Omental fat pad (tissue), 4 donors: ENCODE results near the gene ACSS2. TPM values are rescaled to one million over a fixed set of nuclear protein-coding genes. Genes with fewer than 3 reads are reported as not detected.

Source experiments
- ATAC-seq: fragments of 150-250 bp; one replicate; pipeline ENCODE4 v1.9.1; 2016; ENCODE audit warnings: mild to moderate bottlenecking, moderate library complexity; ENCODE audit not compliant: low FRiP score
- DNase-seq: peaks from one replicate; pipeline ENCODE4 v3.0.0-alpha.2; 2019; ENCODE audit warnings: low spot score
- total RNA-seq, 4 donors: library from RNA; depleted of rRNA; stranded (reverse); fragments of >200 nt; gene quantifications; one replicate each; pipeline ENCODE4 v1.1.0, GENCODE V29; 2016
- TF ChIP-seq, protein P1 (sequence below), 3 donors: fragments of 450-650 bp; IDR thresholded peaks; one replicate each; pipeline ENCODE4 v1.5.1; 2016 to 2017; ENCODE audit warnings: antibody characterized with exemption in 3 of 3, mild to moderate bottlenecking in 3 of 3, moderate library complexity in 2 of 3

The ACSS2 gene
- total RNA-seq, 4 donors from 2014 or later, result 72.4 to 119 (median 102) TPM

DNA sequence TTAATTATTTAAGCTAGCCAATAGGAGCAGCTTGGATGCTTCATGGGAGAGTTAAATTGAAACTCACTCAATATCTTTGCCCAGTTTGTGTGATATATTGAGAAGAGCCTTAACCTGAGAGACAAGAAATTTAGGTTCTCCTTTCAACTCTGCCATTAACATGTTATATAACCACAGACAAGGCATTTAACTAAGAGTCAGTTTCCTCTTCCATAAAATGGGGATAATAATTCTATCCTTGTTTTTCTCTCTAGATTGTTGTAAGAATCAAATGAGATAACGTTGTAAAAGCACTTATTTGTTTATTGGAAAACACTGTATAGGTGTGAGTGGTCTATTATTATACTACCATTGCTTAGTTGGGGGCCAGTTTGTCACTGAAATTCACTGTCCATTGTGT, 7.8 kb downstream of the ACSS2 start:
- TF ChIP-seq, protein P1, sequence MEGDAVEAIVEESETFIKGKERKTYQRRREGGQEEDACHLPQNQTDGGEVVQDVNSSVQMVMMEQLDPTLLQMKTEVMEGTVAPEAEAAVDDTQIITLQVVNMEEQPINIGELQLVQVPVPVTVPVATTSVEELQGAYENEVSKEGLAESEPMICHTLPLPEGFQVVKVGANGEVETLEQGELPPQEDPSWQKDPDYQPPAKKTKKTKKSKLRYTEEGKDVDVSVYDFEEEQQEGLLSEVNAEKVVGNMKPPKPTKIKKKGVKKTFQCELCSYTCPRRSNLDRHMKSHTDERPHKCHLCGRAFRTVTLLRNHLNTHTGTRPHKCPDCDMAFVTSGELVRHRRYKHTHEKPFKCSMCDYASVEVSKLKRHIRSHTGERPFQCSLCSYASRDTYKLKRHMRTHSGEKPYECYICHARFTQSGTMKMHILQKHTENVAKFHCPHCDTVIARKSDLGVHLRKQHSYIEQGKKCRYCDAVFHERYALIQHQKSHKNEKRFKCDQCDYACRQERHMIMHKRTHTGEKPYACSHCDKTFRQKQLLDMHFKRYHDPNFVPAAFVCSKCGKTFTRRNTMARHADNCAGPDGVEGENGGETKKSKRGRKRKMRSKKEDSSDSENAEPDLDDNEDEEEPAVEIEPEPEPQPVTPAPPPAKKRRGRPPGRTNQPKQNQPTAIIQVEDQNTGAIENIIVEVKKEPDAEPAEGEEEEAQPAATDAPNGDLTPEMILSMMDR (IDR thresholded peaks at IDR 0.05), result no peak
- DNase-seq, result no peak
- ATAC-seq, result no peak

DNA sequence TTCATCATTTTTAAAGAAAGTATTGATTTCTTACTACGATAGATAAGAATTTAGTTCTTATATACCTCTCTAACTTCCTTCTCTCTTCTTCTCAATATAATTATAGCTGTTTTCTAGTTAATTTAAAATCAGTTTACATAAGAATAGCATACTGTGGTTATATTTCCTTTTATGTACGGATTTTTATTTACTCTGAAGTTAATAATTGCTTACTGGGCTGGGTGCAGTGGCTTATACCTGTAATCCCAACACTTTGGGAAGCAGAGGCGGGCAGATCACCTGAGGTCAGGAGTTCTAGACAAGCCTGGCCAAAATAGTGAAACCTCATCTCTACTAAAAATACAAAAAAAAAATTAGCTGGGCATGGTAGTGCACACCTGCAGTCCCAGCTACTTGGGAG, 9.7 kb downstream of the ACSS2 start:
- no peak for ATAC-seq
- TF ChIP-seq, protein P1 (IDR thresholded peaks at IDR 0.05), result no peak
- no peak for DNase-seq

DNA sequence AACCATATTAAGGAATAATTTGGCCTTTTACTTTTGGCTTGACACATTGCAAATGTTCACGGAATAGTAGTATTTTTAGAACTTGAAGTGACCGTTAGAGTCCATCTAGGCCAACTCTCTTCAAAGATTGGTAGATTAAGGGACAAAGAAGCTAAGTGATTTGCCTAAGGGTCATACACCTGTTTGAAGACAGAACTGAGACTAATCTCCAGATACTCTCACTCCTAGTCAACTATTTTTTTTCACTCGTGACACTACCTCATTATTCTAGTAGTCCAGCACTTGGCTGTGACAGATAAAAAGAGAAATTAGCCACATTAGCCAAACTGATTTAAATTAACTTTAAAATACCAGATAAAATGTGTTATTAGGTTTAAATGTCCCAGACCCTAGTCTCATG, 10.6 kb downstream of the ACSS2 start:
- ATAC-seq, result no peak
- DNase-seq, result no peak
- TF ChIP-seq, protein P1 (IDR thresholded peaks at IDR 0.05), result no peak

DNA sequence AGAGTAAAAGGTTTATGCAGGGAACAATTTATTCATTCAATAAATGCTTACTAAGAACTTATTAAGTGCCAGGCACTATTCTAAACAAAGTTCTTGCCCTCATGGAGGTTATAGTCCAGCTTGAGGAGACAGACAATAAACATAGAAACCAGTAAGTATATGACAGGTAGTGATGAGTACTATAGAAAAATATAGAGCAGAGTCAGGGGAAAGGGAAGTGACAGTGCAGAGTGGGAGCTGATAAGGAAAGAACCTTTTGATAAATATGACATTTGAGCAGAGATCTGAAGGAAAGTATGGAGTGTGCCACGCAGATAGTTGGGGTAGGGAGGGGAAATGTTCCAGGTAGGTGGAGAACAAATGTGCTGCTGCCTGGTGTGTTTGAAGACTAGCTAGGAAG, 12.1 kb downstream of the ACSS2 start:
- ATAC-seq (no peak), DNase-seq (no peak)
- TF ChIP-seq, protein P1 (IDR thresholded peaks at IDR 0.05), result no peak

DNA sequence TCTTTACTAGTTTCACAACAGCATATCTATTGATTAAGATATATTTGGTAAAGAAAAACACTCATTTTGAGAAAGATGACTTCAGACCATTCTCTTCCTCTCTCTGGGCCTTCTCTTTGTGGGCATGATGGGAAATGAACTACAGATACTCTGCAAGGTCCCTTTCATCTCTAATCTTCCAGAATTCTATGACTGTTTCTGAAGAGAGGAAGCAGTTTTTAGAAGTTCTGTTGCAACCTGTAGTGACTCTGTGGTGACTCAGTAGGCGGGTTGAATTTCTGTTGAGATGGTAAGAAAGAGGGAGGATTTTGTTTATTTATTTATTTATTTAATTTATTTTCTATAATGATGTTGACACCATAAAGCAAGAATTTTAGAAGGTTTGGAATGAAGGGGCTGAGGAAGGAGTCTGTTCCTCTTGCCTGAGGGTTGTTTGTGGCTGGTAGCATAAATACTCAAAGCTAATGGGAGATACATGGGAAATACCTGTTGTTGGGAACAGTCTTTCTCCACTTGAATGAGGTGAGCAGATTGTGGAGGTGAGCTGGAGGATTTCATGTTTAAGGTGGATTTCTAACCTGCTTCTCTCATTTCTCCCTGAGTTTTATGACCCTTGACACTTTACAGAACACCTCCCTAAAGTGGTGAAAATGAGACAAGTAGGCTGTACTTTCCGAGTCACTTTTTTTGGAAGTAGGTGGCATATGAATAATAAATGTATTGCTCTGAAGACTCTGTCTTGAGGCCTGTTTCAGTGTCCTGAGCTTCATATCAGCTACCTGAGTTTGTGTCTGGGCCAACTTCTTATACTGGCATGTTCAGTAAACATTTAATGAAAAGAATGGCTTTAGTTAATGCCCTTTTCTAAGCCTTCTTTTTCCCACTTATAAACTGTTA, 15.0 kb downstream of the ACSS2 start:
- TF ChIP-seq, protein P1 (IDR thresholded peaks at IDR 0.05), result no peak
- no peak for DNase-seq
- peak; percentile 88 for ATAC-seq

DNA sequence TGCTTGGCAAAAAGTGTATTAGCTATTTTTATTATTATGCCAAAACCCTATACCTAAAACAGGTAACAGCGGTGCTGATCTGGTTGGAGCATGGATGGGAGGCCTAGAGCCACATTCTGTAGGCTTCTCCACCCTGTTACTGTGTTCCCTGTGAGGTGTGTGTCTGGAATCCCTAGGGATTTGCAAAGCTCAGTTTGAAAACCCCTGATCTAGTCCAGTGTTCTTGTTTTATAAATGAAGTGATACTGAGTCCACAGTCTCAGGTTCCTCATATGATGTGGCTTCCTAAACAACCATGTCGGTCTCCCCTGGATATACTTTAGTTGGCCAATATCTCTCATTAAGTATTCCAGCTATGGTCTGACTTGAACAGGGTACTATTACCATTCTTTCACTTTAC, 16.3 kb downstream of the ACSS2 start:
- ATAC-seq, result no peak
- TF ChIP-seq, protein P1 (IDR thresholded peaks at IDR 0.05), result no peak
- no peak for DNase-seq

DNA sequence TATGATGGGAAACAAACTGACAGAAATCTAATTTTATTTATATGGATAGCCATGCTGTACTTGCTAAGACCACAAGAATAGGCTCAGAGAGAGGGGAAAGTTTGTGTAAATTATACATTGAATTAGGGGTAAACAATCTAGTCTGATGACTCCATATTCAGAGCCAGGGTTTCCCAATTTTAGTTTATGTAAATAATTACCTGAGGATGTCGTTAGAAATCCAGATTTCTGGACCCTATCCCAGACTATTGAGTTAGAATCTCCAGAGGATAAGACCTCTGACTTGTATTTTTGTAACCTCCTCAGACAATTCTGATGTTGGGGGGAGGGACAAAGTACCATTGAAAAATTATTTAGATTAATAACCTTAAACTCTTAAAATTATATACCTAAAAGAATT, 18.3 kb downstream of the ACSS2 start:
- DNase-seq (no peak), ATAC-seq (no peak)
- TF ChIP-seq, protein P1 (IDR thresholded peaks at IDR 0.05), result no peak
